Activated naive CD8-positive, alpha-beta T cell treated with anti-CD3 and anti-CD28 coated beads for 36 hours (primary cell): Measurements from ENCODE around the gene MRPL30. TPM values are rescaled to one million over a fixed set of nuclear protein-coding genes. Genes with fewer than 3 reads are reported as not detected.
"Not testable (repeated sequence)": the region's sequence is repeated elsewhere in the genome, so short reads cannot be mapped to it uniquely, and the experiment has no call there.

ENCODE experiments used
- DNase-seq: peaks from one replicate; pipeline ENCODE4 v3.0.0; 2021
- H3K27ac Mint-ChIP-seq: one replicate; pipeline ENCODE4 v1.8.0; 2022; ENCODE audit warnings: mild to moderate bottlenecking, moderate library complexity, mixed read lengths
- H3K27me3 Mint-ChIP-seq: one replicate; pipeline ENCODE4 v1.8.0; 2022; ENCODE audit warnings: mild to moderate bottlenecking, mixed read lengths
- H3K36me3 Mint-ChIP-seq: one replicate; pipeline ENCODE4 v1.8.0; 2021; ENCODE audit warnings: mild to moderate bottlenecking, mixed read lengths
- H3K4me1 Mint-ChIP-seq: one replicate; pipeline ENCODE4 v1.8.0; 2021; ENCODE audit warnings: mixed read lengths
- H3K4me3 Mint-ChIP-seq: one replicate; pipeline ENCODE4 v1.8.0; 2022; ENCODE audit warnings: mild to moderate bottlenecking, moderate library complexity, mixed read lengths
- H3K9me3 Mint-ChIP-seq: one replicate; pipeline ENCODE4 v1.8.0; 2022; ENCODE audit warnings: mixed read lengths
- total RNA-seq, 2 experiments: library from RNA; stranded (reverse); gene quantifications; one replicate each; pipeline ENCODE4 v1.2.3, GENCODE V29; 2021

MRPL30 gene
- total RNA-seq, result 10 to 100 TPM; 35.8 to 38.0 TPM

- peaks cover 50% of the 10 kb centered on the region for H3K4me1 Mint-ChIP-seq
- H3K27me3 Mint-ChIP-seq, result no peaks in the 10 kb centered on the region
- peak within 1 kb of the TSS; percentile 96 for H3K27ac Mint-ChIP-seq
- H3K36me3 Mint-ChIP-seq, result peaks cover 13% of the 10 kb centered on the region
- DNase-seq, result peak; percentile 86
- H3K4me3 Mint-ChIP-seq, result peak within 1 kb of the TSS; percentile 95
- no peaks in the 10 kb centered on the region for H3K9me3 Mint-ChIP-seq
Measured at GRCh38 chr2:99180755-99181623, at the start of gene MRPL30, which contains the start of gene MITD1. TSS of gene MRPL30 (plus strand) at chr2:99181184. CDS start at chr2:99186204, 5,020 bp downstream. TSS of gene MITD1 (minus strand) at chr2:99181058. CDS start at chr2:99180981, 77 bp downstream.

DNA sequence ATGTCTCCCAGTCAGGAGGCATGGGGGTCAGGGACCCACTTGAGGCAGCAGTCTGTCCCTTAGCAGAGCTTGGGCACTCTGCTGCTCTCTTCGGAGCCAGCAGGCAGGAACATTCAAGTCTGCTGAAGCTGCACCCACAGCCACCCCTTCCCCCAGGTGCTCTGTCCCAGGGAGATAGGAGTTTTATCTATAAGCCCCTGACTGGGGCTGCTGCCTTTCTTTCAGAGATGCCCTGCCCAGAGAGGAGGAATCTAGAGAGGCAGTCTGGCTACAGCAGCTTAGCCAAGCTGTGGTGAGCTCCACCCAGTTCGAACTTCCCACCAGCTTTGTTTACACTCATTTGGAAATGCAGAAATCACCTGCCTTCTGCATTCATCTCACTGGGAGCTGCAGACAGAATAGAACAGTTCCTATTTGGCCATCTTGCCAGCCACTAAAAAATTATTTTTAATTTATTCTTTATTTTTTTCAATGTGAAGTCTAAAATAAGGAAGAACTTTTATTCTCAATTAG, 45.9 kb upstream of the MRPL30 start:
- not testable (repeated sequence) for H3K27ac Mint-ChIP-seq, H3K27me3 Mint-ChIP-seq, H3K4me3 Mint-ChIP-seq, DNase-seq, H3K4me1 Mint-ChIP-seq
- Mint-ChIP-seq H3K9me3 (peaks cover 50% of the 10 kb centered on the region), H3K36me3 (peaks cover 53% of the 10 kb centered on the region)

DNA sequence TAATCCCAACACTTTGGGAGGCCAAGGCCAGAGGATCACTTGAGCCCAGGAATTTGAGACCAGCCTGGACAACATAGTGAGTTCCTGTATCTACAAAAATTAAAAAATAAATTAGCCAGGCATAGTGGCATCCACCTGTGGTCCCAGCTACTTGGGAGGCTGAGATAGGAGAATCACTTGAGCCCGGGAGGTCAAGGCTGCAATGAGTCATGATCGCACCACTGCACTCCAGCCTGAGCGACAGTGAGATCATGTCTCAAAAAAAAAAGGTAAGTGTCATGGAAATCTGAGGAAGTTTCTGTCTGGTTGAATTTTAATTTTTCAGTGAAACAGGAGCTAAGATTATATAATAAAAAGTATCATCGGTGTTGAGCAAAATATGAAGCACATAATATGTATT, 42.0 kb upstream of the MRPL30 start:
- H3K36me3 Mint-ChIP-seq, result peaks cover 36% of the 10 kb centered on the region
- no peak for DNase-seq
- H3K27me3 Mint-ChIP-seq, result no peaks in the 10 kb centered on the region
- no peak overlapping the region for H3K27ac Mint-ChIP-seq
- peaks cover 14% of the 10 kb centered on the region for H3K4me1 Mint-ChIP-seq
- no peak overlapping the region for H3K4me3 Mint-ChIP-seq
- peaks cover 20% of the 10 kb centered on the region for H3K9me3 Mint-ChIP-seq

GRCh38 chr2:99140056-99140859, 40.7 kb upstream of the MRPL30 start:
- Mint-ChIP-seq H3K27ac (peak overlapping the region; percentile 88), H3K4me1 (peaks cover 14% of the 10 kb centered on the region), H3K27me3 (no peaks in the 10 kb centered on the region), H3K36me3 (peaks cover 26% of the 10 kb centered on the region), H3K9me3 (peaks cover 16% of the 10 kb centered on the region), H3K4me3 (peak overlapping the region; percentile 93)
- no peak for DNase-seq

- no peak for DNase-seq
- peak overlapping the region; percentile 93 for H3K4me3 Mint-ChIP-seq
- H3K9me3 Mint-ChIP-seq, result peaks cover 16% of the 10 kb centered on the region
- H3K27ac Mint-ChIP-seq, result peak overlapping the region; percentile 88
- no peaks in the 10 kb centered on the region for H3K27me3 Mint-ChIP-seq
- H3K36me3 Mint-ChIP-seq, result peaks cover 22% of the 10 kb centered on the region
- peaks cover 14% of the 10 kb centered on the region for H3K4me1 Mint-ChIP-seq
Measured at GRCh38 chr2:99140860-99141109, 40.2 kb upstream of the MRPL30 start.

- Mint-ChIP-seq H3K36me3 (peaks cover 17% of the 10 kb centered on the region), H3K4me3 (peak within 1 kb of the TSS; percentile 93), H3K9me3 (peaks cover 16% of the 10 kb centered on the region), H3K27ac (peak within 1 kb of the TSS; percentile 88), H3K4me1 (peaks cover 14% of the 10 kb centered on the region), H3K27me3 (no peaks in the 10 kb centered on the region)
- peak; percentile 99 for DNase-seq
Measured at GRCh38 chr2:99141110-99142108, 39.6 kb upstream of the MRPL30 start, which contains the start of gene C2orf15. TSS of gene C2orf15 (plus strand) at chr2:99141707. CDS start at chr2:99150559, 8,852 bp downstream.

DNA sequence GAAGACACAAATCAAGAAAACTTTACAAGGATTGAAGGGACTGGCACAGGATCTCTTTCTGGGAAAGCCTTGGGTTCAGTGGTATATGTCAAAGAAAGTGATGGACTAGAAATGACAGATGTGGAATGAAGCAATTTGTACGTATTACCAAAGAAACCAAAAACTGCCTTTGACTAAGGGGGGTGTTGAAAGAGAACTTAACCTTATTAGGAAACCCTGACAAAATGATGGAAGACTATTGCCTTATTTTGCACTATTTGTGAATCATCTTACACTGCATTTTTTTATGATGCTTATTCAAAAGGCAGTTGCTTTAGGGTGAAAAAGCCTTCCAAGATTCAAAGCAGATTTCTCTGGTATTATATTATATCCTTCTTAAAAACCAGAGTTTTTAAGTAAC, 30.3 kb upstream of the MRPL30 start:
- H3K36me3 Mint-ChIP-seq, result peaks cover 3% of the 10 kb centered on the region
- no peaks in the 10 kb centered on the region for H3K9me3 Mint-ChIP-seq
- no peak overlapping the region for H3K27ac Mint-ChIP-seq
- H3K27me3 Mint-ChIP-seq, result no peaks in the 10 kb centered on the region
- no peak for DNase-seq
- peaks cover 6% of the 10 kb centered on the region for H3K4me1 Mint-ChIP-seq
- H3K4me3 Mint-ChIP-seq, result no peak overlapping the region

DNA sequence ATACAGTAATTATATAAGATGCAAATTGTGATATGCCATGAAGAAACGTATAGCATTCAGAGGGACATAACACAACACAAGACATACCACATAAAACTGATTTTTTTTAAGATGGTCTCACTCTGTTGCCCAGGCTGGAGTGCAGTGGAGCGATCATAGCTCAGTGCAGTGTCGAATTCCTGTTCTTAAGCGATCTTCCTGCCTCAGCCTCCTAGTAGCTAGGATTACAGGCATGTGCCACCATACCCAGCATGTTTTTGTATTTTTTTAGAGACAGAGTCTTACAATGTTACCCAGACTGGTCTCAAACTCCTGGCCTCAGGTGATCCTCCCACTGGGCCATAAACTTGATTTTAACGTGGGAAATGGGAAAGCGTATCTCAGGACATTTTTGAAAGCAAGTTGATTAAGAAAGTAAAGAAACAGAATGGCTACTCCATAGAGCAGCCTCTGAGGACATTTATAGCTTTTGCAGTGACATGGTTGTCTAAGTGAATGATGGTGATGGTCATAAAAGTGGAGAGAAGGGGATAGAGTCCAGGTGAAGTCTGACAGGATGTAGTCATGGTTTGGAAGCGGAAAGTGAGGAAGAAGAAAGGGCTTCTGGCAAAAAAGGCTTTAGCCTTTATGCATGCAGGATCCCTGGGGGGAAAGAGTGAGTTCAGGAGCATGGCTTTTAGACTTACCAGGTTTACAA, 28.6 kb upstream of the MRPL30 start:
- Mint-ChIP-seq H3K27ac (no peak overlapping the region), H3K36me3 (peaks cover 3% of the 10 kb centered on the region), H3K27me3 (no peaks in the 10 kb centered on the region), H3K4me1 (peaks cover 17% of the 10 kb centered on the region), H3K4me3 (no peak overlapping the region), H3K9me3 (no peaks in the 10 kb centered on the region)
- no peak for DNase-seq

GRCh38 chr2:99153921-99154604, 26.9 kb upstream of the MRPL30 start:
- no peak for DNase-seq
- Mint-ChIP-seq H3K27me3 (no peaks in the 10 kb centered on the region), H3K4me1 (peaks cover 17% of the 10 kb centered on the region), H3K27ac (peak overlapping the region; percentile 92), H3K4me3 (no peak overlapping the region), H3K9me3 (no peaks in the 10 kb centered on the region), H3K36me3 (peaks cover 5% of the 10 kb centered on the region)

DNA sequence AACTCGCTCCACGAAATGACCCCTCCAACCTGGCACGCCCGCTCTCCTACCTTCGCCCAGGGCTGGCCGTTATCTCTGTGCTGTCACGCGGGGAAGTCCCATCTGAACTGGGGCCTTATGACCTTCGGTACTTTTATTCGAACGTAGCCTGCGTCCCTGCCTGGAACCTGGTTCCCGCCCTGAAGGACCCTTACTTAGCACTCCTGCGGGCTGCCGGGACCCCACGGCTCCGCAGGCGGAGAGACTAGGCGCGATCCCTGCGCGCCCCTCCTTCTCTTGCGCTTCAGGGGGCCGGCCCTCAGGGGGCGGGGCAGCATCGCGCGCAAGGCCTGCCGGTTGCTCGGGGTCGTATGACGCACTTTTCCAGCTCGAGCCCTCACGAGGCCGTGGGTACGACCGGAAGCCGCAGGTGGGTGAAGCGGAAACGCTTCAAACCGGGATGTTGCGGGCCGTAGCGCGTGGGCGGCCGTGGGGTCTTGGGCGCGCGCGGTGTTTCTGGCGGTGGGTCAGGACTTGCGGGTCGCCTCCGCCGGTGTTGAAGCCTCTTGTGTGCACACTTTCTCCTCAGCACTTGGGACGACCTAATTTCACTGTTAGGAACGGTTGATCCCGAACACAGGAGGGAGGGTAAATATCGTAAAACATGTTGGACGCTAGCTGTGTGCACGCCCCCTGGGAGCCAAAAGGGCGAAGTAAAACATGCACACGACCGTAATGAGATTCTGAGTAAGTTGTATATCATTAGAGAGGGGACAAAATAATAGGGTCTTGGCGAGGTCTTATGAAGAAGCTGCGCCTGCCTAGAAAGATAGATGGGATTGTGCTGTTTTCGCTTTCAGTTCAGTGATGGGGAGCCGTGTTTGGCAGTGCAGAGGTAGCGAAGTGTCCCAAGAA, 26.1 kb upstream of the MRPL30 start, which contains the start of the genes LIPT1 and TSGA10:
Gene LIPT1, plus strand, starts transcription at position 325 of the 894 bp plus-strand sequence. CDS start 6,991 bp downstream, outside the sequence.
Gene TSGA10, minus strand, starts transcription at position 300 of the 894 bp plus-strand sequence. CDS start 45,503 bp downstream, outside the sequence.
- H3K4me1 Mint-ChIP-seq, result peaks cover 17% of the 10 kb centered on the region
- peak; percentile 94 for DNase-seq
- no peak within 1 kb of the TSS for H3K4me3 Mint-ChIP-seq
- peaks cover 9% of the 10 kb centered on the region for H3K36me3 Mint-ChIP-seq
- peak within 1 kb of the TSS; percentile 92 for H3K27ac Mint-ChIP-seq
- no peaks in the 10 kb centered on the region for H3K27me3 Mint-ChIP-seq
- H3K9me3 Mint-ChIP-seq, result no peaks in the 10 kb centered on the region

DNA sequence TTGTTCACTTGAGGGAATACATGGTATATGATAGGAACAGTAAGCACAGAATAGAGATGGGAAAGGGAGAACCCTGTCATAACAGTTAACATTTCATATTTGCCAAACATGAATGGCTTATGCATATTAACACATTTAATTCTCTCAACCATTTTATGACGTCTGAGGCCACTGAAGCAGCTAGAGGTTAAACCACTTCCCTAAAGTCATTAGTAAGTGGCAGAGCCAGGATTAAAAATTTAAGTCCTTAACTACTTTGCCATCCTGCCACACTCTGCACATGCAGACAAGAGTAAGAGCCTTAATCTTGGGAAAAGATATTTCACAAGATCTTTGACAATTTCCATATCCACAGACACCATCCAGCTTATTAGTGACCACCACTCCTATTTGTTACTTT, 24.1 kb upstream of the MRPL30 start:
- no peak for DNase-seq
- peak overlapping the region; percentile 8 for H3K27ac Mint-ChIP-seq
- no peaks in the 10 kb centered on the region for H3K9me3 Mint-ChIP-seq
- H3K4me1 Mint-ChIP-seq, result peaks cover 13% of the 10 kb centered on the region
- H3K4me3 Mint-ChIP-seq, result no peak overlapping the region
- no peaks in the 10 kb centered on the region for H3K27me3 Mint-ChIP-seq
- peaks cover 9% of the 10 kb centered on the region for H3K36me3 Mint-ChIP-seq

DNA sequence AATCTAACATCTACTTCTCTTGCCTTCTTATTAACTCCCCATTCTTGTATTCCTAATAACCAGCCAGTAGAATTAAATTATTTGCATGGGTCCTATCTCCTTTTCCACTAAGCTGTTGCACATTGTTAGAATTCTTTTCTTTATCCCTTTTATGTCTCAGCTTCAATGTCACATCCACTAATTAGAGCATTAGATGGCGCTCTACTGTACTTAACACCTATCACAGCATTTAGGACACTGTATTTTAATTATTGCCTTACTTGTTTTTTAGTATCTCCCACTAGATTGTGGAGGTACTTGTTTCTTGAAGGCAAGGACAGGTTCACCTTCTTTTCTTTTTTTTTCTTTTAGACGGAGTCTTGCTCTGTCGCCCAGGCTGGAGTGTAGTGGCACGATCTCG, 22.4 kb upstream of the MRPL30 start:
- no peaks in the 10 kb centered on the region for H3K9me3 Mint-ChIP-seq
- H3K27ac Mint-ChIP-seq, result no peak overlapping the region
- peaks cover 9% of the 10 kb centered on the region for H3K36me3 Mint-ChIP-seq

More for the DNA sequence above, 22.4 kb upstream of the MRPL30 start:
- no peak overlapping the region for H3K4me3 Mint-ChIP-seq
- DNase-seq, result no peak
- H3K4me1 Mint-ChIP-seq, result peaks cover 13% of the 10 kb centered on the region
- H3K27me3 Mint-ChIP-seq, result no peaks in the 10 kb centered on the region
